Measurements from ENCODE around the gene SSBP2. TPM values are rescaled to one million over a fixed set of nuclear protein-coding genes. Genes with fewer than 3 reads are reported as not detected.
A peak's percentile ranks its signal among the peaks of the same experiment; 100 is the strongest.

SSBP2 gene
- total RNA-seq, 1 donor from 2014 or later, result 149 TPM

- H3K27me3 Mint-ChIP-seq (ENCODE audit: unreplicated experiment), result peaks cover 4% of the 10 kb centered on the region
- no peak for DNase-seq (ENCODE audit: low spot score)
- peaks cover 12% of the 10 kb centered on the region for H3K36me3 Mint-ChIP-seq (ENCODE audit: low read depth, unreplicated experiment)
- H3K27ac Mint-ChIP-seq (ENCODE audit: unreplicated experiment), result no peak overlapping the region
- no peak overlapping the region for H3K4me3 Mint-ChIP-seq (ENCODE audit: unreplicated experiment)
- no peak for TF ChIP-seq CTCF (IDR thresholded peaks at IDR 0.05; ENCODE audit: unreplicated experiment)
- peaks cover 30% of the 10 kb centered on the region for H3K4me1 Mint-ChIP-seq (ENCODE audit: unreplicated experiment)
- H3K9me3 Mint-ChIP-seq (ENCODE audit: unreplicated experiment), result peaks cover 12% of the 10 kb centered on the region
Observed at GRCh38 chr5:81776258-81776657, 25.4 kb upstream of the SSBP2 start.

GRCh38 chr5:81774374-81774773, 23.5 kb upstream of the SSBP2 start:
- no peak for TF ChIP-seq CTCF (IDR thresholded peaks at IDR 0.05; ENCODE audit: unreplicated experiment)

GRCh38 chr5:81773574-81773973, 22.7 kb upstream of the SSBP2 start:
- Mint-ChIP-seq H3K27ac (ENCODE audit: unreplicated experiment) (no peak overlapping the region), H3K4me1 (ENCODE audit: unreplicated experiment) (peaks cover 26% of the 10 kb centered on the region), H3K4me3 (ENCODE audit: unreplicated experiment) (no peak overlapping the region), H3K27me3 (ENCODE audit: unreplicated experiment) (peaks cover 4% of the 10 kb centered on the region), H3K9me3 (ENCODE audit: unreplicated experiment) (peaks cover 12% of the 10 kb centered on the region), H3K36me3 (ENCODE audit: low read depth, unreplicated experiment) (peaks cover 15% of the 10 kb centered on the region)
- DNase-seq (ENCODE audit: low spot score), result no peak
- TF ChIP-seq CTCF (IDR thresholded peaks at IDR 0.05; ENCODE audit: unreplicated experiment), result no peak

More at GRCh38 chr5:81774374-81774773, 23.5 kb upstream of the SSBP2 start:
- Mint-ChIP-seq H3K27me3 (ENCODE audit: unreplicated experiment) (peaks cover 3% of the 10 kb centered on the region), H3K9me3 (ENCODE audit: unreplicated experiment) (peaks cover 12% of the 10 kb centered on the region), H3K36me3 (ENCODE audit: low read depth, unreplicated experiment) (peaks cover 15% of the 10 kb centered on the region), H3K27ac (ENCODE audit: unreplicated experiment) (peak overlapping the region; percentile 92), H3K4me3 (ENCODE audit: unreplicated experiment) (no peak overlapping the region), H3K4me1 (ENCODE audit: unreplicated experiment) (peaks cover 29% of the 10 kb centered on the region)
- DNase-seq (ENCODE audit: low spot score), result no peak

- peaks cover 12% of the 10 kb centered on the region for H3K9me3 Mint-ChIP-seq (ENCODE audit: unreplicated experiment)
- no peak overlapping the region for H3K27ac Mint-ChIP-seq (ENCODE audit: unreplicated experiment)
- no peak for DNase-seq (ENCODE audit: low spot score)
- no peak for TF ChIP-seq CTCF (IDR thresholded peaks at IDR 0.05; ENCODE audit: unreplicated experiment)
- peaks cover 5% of the 10 kb centered on the region for H3K27me3 Mint-ChIP-seq (ENCODE audit: unreplicated experiment)
- no peak overlapping the region for H3K4me3 Mint-ChIP-seq (ENCODE audit: unreplicated experiment)
- H3K36me3 Mint-ChIP-seq (ENCODE audit: low read depth, unreplicated experiment), result peaks cover 15% of the 10 kb centered on the region
- H3K4me1 Mint-ChIP-seq (ENCODE audit: unreplicated experiment), result peaks cover 22% of the 10 kb centered on the region
Observed at GRCh38 chr5:81773161-81773560, 22.3 kb upstream of the SSBP2 start.

- no peak overlapping the region for H3K27ac Mint-ChIP-seq (ENCODE audit: unreplicated experiment)
Observed at GRCh38 chr5:81772488-81772887, 21.6 kb upstream of the SSBP2 start.

More at GRCh38 chr5:81772488-81772887, 21.6 kb upstream of the SSBP2 start:
- Mint-ChIP-seq H3K27me3 (ENCODE audit: unreplicated experiment) (peaks cover 5% of the 10 kb centered on the region), H3K9me3 (ENCODE audit: unreplicated experiment) (peaks cover 12% of the 10 kb centered on the region), H3K36me3 (ENCODE audit: low read depth, unreplicated experiment) (peaks cover 15% of the 10 kb centered on the region), H3K4me3 (ENCODE audit: unreplicated experiment) (no peak overlapping the region), H3K4me1 (ENCODE audit: unreplicated experiment) (peaks cover 27% of the 10 kb centered on the region)
- no peak for TF ChIP-seq CTCF (IDR thresholded peaks at IDR 0.05; ENCODE audit: unreplicated experiment)
- DNase-seq (ENCODE audit: low spot score), result no peak

Data from endothelial cell (in vitro differentiated cells).